GM19455 (cell line): ENCODE data around the gene FCER1G.

ENCODE experiments used
- ATAC-seq: cut with Tn5 transposase; IDR thresholded peaks from one replicate; pipeline ENCODE4 v1.9.1; 2021; ENCODE audit not compliant: unreplicated experiment

Gene FCER1G

GRCh38 chr1:161261261-161262235, 46.5 kb downstream of the FCER1G start:
- no peak for ATAC-seq

GRCh38 chr1:161265305-161265704, 50.2 kb downstream of the FCER1G start:
- ATAC-seq, result no peak

- ATAC-seq, result no peak
These were observed 51.1 kb downstream of the FCER1G start for GRCh38 chr1:161266202-161266601.

GRCh38 chr1:161266836-161267235, 51.7 kb downstream of the FCER1G start:
- ATAC-seq, result no peak

GRCh38 chr1:161267321-161267720, 52.2 kb downstream of the FCER1G start:
- no peak for ATAC-seq
